HEK293 (cell line): ENCODE results near the gene MSLN.

Source experiments
- GLI4 ChIP-seq: fragments of 450-650 bp; formaldehyde crosslinking; IDR thresholded peaks from 2 replicates; pipeline ENCODE4 v1.5.1; 2016; ENCODE audit warnings: missing biosample characterization, missing genetic modification characterization
- OSR2 ChIP-seq: fragments of 450-650 bp; formaldehyde crosslinking; IDR thresholded peaks from 2 replicates; pipeline ENCODE4 v1.5.1; 2016; ENCODE audit warnings: missing biosample characterization, missing genetic modification characterization
- WT1 ChIP-seq: fragments of 450-650 bp; formaldehyde crosslinking; IDR thresholded peaks from 2 replicates; pipeline ENCODE4 v1.5.1; 2016; ENCODE audit warnings: missing biosample characterization, missing genetic modification characterization
- ZBTB17 ChIP-seq: fragments of 450-650 bp; formaldehyde crosslinking; IDR thresholded peaks from 2 replicates; pipeline ENCODE4 v1.5.1; 2016; ENCODE audit warnings: missing biosample characterization, missing genetic modification characterization
- ZBTB48 ChIP-seq: fragments of 450-650 bp; formaldehyde crosslinking; IDR thresholded peaks from 2 replicates; pipeline ENCODE4 v1.5.1; 2016; ENCODE audit warnings: missing biosample characterization, missing genetic modification characterization
- ZFP37 ChIP-seq: fragments of 450-650 bp; formaldehyde crosslinking; IDR thresholded peaks from 2 replicates; pipeline ENCODE4 v1.5.1; 2016; ENCODE audit warnings: missing biosample characterization, missing genetic modification characterization
- ZNF121 ChIP-seq: fragments of 450-650 bp; formaldehyde crosslinking; IDR thresholded peaks from 2 replicates; pipeline ENCODE4 v1.5.1; 2016; ENCODE audit warnings: missing biosample characterization, missing genetic modification characterization
- ZNF211 ChIP-seq: fragments of 450-650 bp; formaldehyde crosslinking; IDR thresholded peaks from 2 replicates; pipeline ENCODE4 v1.5.1; 2016; ENCODE audit warnings: low read depth, missing biosample characterization, missing genetic modification characterization
- ZNF341 ChIP-seq: fragments of 450-650 bp; formaldehyde crosslinking; IDR thresholded peaks from 2 replicates; pipeline ENCODE4; 2016; ENCODE audit warnings: low read depth, missing biosample characterization, missing genetic modification characterization
- ZNF350 ChIP-seq: fragments of 450-650 bp; formaldehyde crosslinking; IDR thresholded peaks from 2 replicates; pipeline ENCODE4 v1.5.0; 2017; ENCODE audit warnings: missing biosample characterization, mild to moderate bottlenecking, missing genetic modification characterization
- ZNF366 ChIP-seq: fragments of 450-650 bp; formaldehyde crosslinking; conservative IDR thresholded peaks from 2 replicates; pipeline ENCODE4 v1.5.1; 2016; ENCODE audit warnings: missing biosample characterization, missing genetic modification characterization
- ZNF423 ChIP-seq: fragments of 450-650 bp; formaldehyde crosslinking; IDR thresholded peaks from 2 replicates; pipeline ENCODE4 v1.5.1; 2016; ENCODE audit warnings: missing biosample characterization, missing genetic modification characterization
- ZNF548 ChIP-seq: fragments of 450-650 bp; formaldehyde crosslinking; IDR thresholded peaks from 2 replicates; pipeline ENCODE4 v1.5.1; 2016; ENCODE audit warnings: missing biosample characterization, missing genetic modification characterization
- ZNF624 ChIP-seq: fragments of 450-650 bp; formaldehyde crosslinking; IDR thresholded peaks from 2 replicates; pipeline ENCODE4 v1.5.1; 2017; ENCODE audit warnings: missing biosample characterization, missing genetic modification characterization
- ZNF626 ChIP-seq: fragments of 450-650 bp; sonication (Bioruptor Pico); formaldehyde crosslinking; IDR thresholded peaks from 2 replicates; pipeline ENCODE4 v1.5.1; 2018; ENCODE audit warnings: missing biosample characterization, missing genetic modification characterization, inconsistent platforms
- ZNF629 ChIP-seq: fragments of 450-650 bp; formaldehyde crosslinking; IDR thresholded peaks from 2 replicates; pipeline ENCODE4 v1.5.1; 2017; ENCODE audit warnings: missing biosample characterization, missing genetic modification characterization
- ZNF664 ChIP-seq: fragments of 450-650 bp; formaldehyde crosslinking; IDR thresholded peaks from 2 replicates; pipeline ENCODE4 v1.5.1; 2016; ENCODE audit warnings: missing biosample characterization, missing genetic modification characterization
- ZNF747 ChIP-seq: fragments of 450-650 bp; formaldehyde crosslinking; IDR thresholded peaks from 2 replicates; pipeline ENCODE4 v1.5.1; 2016; ENCODE audit warnings: missing biosample characterization, missing genetic modification characterization
- TF ChIP-seq, protein P1 (sequence below): fragments of 450-650 bp; formaldehyde crosslinking; IDR thresholded peaks from 2 replicates; pipeline ENCODE4 v1.5.1; 2016; ENCODE audit warnings: missing biosample characterization, missing genetic modification characterization
- TF ChIP-seq, protein P2 (sequence below): fragments of 450-650 bp; formaldehyde crosslinking; IDR thresholded peaks from 2 replicates; pipeline ENCODE4 v1.5.1; 2016; ENCODE audit warnings: missing biosample characterization, missing genetic modification characterization
- TF ChIP-seq, protein P3 (sequence below): fragments of 450-650 bp; formaldehyde crosslinking; IDR thresholded peaks from 2 replicates; pipeline ENCODE4 v1.5.1; 2016; ENCODE audit warnings: missing biosample characterization, missing genetic modification characterization
- TF ChIP-seq, protein P4 (sequence below): fragments of 450-650 bp; formaldehyde crosslinking; IDR thresholded peaks from 2 replicates; pipeline ENCODE4 v1.5.1; 2017; ENCODE audit warnings: missing biosample characterization, missing genetic modification characterization
- TF ChIP-seq, protein P5 (sequence below): fragments of 450-650 bp; formaldehyde crosslinking; IDR thresholded peaks from 2 replicates; pipeline ENCODE4 v1.5.1; 2017; ENCODE audit warnings: missing biosample characterization, missing genetic modification characterization
- TF ChIP-seq, protein P6 (sequence below): fragments of 450-650 bp; formaldehyde crosslinking; IDR thresholded peaks from 2 replicates; pipeline ENCODE4 v1.5.1; 2017; ENCODE audit warnings: missing biosample characterization, missing genetic modification characterization

MSLN gene

DNA sequence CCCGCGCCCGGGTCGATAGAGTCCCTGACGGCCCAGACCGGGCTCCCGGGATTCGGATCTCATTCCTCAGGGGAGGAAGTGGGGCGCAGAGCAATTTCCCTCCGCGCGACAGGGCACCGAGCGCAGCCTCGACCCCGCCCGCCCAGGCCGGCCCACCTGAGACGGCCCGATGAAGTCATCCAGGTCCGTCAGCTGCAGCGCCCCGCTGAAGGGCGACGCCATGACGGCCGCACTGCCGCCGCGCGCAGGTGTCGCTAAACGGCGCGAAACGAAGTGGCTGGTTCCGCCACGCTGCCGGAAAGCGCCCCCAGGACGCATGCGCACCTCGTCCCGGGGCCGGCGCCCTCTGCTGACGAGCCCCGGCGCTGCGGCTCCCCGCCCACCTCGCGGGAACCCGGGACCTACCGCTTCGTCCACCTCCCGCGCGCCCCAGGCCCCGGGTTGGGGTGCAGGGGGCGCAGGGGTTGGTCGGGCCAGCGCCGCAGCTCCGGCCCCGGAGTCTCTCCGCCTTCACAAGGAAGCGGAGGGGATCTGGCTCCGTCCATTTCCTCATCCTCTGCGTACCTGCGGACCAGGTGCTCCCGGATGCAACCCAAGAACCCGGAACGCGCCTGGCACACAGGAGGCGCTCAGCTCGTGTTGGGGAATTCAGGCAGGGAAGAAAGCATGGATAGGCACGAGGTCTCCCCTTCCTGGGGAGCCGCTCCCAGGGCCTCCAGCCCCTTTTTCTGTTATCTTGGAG, 19.6 kb upstream of the MSLN start, which contains the start of gene CIAO3 (continued):
- TF ChIP-seq ZNF366 (tag by site-specific recombination) (no peak), ZNF121 (tag by site-specific recombination) (no peak), ZNF423 (tag by site-specific recombination) (no peak), ZFP37 (tag by site-specific recombination) (0 out of 2 replicates have a peak, but pooled peaks have one; percentile 48), ZNF350 (tag by site-specific recombination) (no peak), ZNF548 (tag by site-specific recombination) (no peak), ZBTB48 (no peak; the same call in 1 of the 2 replicates), ZNF664 (tag by site-specific recombination) (no peak), ZNF626 (tag by site-specific recombination) (no peak), ZBTB17 (tag by site-specific recombination) (peak; percentile 72), ZNF211 (tag by site-specific recombination) (no peak), GLI4 (tag by site-specific recombination) (no peak), ZNF747 (tag by site-specific recombination) (no peak), ZNF341 (tag by site-specific recombination) (no peak), OSR2 (no peak; the same call in 1 of the 2 replicates), WT1 (tag by site-specific recombination) (0 out of 2 replicates have a peak, but pooled peaks have one; percentile 15), ZNF624 (tag by site-specific recombination) (no peak), ZNF629 (peak; percentile 97)
- TF ChIP-seq, protein P1, sequence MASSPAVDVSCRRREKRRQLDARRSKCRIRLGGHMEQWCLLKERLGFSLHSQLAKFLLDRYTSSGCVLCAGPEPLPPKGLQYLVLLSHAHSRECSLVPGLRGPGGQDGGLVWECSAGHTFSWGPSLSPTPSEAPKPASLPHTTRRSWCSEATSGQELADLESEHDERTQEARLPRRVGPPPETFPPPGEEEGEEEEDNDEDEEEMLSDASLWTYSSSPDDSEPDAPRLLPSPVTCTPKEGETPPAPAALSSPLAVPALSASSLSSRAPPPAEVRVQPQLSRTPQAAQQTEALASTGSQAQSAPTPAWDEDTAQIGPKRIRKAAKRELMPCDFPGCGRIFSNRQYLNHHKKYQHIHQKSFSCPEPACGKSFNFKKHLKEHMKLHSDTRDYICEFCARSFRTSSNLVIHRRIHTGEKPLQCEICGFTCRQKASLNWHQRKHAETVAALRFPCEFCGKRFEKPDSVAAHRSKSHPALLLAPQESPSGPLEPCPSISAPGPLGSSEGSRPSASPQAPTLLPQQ (tag by site-specific recombination), result peak; percentile 82
- TF ChIP-seq, protein P2, sequence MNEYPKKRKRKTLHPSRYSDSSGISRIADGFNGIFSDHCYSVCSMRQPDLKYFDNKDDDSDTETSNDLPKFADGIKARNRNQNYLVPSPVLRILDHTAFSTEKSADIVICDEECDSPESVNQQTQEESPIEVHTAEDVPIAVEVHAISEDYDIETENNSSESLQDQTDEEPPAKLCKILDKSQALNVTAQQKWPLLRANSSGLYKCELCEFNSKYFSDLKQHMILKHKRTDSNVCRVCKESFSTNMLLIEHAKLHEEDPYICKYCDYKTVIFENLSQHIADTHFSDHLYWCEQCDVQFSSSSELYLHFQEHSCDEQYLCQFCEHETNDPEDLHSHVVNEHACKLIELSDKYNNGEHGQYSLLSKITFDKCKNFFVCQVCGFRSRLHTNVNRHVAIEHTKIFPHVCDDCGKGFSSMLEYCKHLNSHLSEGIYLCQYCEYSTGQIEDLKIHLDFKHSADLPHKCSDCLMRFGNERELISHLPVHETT (tag by site-specific recombination), result peak; percentile 89
- TF ChIP-seq, protein P3, sequence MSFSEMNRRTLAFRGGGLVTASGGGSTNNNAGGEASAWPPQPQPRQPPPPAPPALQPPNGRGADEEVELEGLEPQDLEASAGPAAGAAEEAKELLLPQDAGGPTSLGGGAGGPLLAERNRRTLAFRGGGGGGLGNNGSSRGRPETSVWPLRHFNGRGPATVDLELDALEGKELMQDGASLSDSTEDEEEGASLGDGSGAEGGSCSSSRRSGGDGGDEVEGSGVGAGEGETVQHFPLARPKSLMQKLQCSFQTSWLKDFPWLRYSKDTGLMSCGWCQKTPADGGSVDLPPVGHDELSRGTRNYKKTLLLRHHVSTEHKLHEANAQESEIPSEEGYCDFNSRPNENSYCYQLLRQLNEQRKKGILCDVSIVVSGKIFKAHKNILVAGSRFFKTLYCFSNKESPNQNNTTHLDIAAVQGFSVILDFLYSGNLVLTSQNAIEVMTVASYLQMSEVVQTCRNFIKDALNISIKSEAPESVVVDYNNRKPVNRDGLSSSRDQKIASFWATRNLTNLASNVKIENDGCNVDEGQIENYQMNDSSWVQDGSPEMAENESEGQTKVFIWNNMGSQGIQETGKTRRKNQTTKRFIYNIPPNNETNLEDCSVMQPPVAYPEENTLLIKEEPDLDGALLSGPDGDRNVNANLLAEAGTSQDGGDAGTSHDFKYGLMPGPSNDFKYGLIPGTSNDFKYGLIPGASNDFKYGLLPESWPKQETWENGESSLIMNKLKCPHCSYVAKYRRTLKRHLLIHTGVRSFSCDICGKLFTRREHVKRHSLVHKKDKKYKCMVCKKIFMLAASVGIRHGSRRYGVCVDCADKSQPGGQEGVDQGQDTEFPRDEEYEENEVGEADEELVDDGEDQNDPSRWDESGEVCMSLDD (tag by site-specific recombination), result peak; percentile 66
- TF ChIP-seq, protein P4, sequence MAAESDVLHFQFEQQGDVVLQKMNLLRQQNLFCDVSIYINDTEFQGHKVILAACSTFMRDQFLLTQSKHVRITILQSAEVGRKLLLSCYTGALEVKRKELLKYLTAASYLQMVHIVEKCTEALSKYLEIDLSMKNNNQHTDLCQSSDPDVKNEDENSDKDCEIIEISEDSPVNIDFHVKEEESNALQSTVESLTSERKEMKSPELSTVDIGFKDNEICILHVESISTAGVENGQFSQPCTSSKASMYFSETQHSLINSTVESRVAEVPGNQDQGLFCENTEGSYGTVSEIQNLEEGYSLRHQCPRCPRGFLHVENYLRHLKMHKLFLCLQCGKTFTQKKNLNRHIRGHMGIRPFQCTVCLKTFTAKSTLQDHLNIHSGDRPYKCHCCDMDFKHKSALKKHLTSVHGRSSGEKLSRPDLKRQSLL (tag by site-specific recombination), result peak; percentile 58; the same call in 1 of the 2 replicates
- TF ChIP-seq, protein P5, sequence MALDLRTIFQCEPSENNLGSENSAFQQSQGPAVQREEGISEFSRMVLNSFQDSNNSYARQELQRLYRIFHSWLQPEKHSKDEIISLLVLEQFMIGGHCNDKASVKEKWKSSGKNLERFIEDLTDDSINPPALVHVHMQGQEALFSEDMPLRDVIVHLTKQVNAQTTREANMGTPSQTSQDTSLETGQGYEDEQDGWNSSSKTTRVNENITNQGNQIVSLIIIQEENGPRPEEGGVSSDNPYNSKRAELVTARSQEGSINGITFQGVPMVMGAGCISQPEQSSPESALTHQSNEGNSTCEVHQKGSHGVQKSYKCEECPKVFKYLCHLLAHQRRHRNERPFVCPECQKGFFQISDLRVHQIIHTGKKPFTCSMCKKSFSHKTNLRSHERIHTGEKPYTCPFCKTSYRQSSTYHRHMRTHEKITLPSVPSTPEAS (tag by site-specific recombination), result no peak
- TF ChIP-seq, protein P6, sequence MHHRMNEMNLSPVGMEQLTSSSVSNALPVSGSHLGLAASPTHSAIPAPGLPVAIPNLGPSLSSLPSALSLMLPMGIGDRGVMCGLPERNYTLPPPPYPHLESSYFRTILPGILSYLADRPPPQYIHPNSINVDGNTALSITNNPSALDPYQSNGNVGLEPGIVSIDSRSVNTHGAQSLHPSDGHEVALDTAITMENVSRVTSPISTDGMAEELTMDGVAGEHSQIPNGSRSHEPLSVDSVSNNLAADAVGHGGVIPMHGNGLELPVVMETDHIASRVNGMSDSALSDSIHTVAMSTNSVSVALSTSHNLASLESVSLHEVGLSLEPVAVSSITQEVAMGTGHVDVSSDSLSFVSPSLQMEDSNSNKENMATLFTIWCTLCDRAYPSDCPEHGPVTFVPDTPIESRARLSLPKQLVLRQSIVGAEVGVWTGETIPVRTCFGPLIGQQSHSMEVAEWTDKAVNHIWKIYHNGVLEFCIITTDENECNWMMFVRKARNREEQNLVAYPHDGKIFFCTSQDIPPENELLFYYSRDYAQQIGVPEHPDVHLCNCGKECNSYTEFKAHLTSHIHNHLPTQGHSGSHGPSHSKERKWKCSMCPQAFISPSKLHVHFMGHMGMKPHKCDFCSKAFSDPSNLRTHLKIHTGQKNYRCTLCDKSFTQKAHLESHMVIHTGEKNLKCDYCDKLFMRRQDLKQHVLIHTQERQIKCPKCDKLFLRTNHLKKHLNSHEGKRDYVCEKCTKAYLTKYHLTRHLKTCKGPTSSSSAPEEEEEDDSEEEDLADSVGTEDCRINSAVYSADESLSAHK (tag by site-specific recombination), result peak; percentile 27; the same call in 1 of the 2 replicates
